Dendritic cell treated with granulocyte-macrophage colony-stimulating factor and Interleukin-4, amounts not matched to agents 40 ng/mL and 50 ng/mL, for 4 days (primary cell): ENCODE results near the gene TMEM107.

Experiments
- H3K27ac Mint-ChIP-seq: one replicate; pipeline ENCODE4 v1.8.0; 2022; ENCODE audit warnings: mild to moderate bottlenecking, mixed read lengths
- H3K27me3 Mint-ChIP-seq: one replicate; pipeline ENCODE4 v1.8.0; 2022; ENCODE audit warnings: mild to moderate bottlenecking, mixed read lengths
- H3K36me3 Mint-ChIP-seq: one replicate; pipeline ENCODE4 v1.8.0; 2022; ENCODE audit warnings: low read depth, mixed read lengths
- H3K4me1 Mint-ChIP-seq: one replicate; pipeline ENCODE4 v1.8.0; 2022; ENCODE audit warnings: low read depth, mixed read lengths
- H3K4me3 Mint-ChIP-seq: one replicate; pipeline ENCODE4 v1.8.0; 2022; ENCODE audit warnings: mild to moderate bottlenecking, moderate library complexity, mixed read lengths
- H3K9me3 Mint-ChIP-seq: one replicate; pipeline ENCODE4 v1.8.0; 2022; ENCODE audit warnings: mixed read lengths
- intact Hi-C: fragments of 100-400 bp; cut with micrococcal nuclease; formaldehyde crosslinking; loops from one replicate; pipeline ENCODE4 v1.15.0; 2022

Gene TMEM107

DNA sequence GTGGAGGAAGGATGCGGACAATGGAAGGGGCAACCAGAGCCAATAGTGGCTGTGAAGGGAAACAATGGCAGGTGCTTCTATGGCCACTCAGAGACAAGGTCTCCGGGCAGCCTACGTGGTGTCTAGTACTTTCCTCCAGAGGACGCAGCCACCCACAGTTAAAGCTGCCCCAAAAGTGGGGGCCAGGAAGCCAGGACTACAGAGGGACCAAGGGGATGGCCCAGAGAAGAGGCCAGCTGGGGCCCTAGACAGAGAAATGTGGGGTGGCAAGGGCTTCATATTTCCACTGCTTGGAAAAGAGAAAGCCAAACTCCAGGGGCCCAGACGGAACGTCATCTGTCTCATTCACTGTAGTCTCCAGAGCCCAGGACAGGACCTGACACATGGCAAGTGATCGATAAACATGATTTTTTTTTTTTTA lies 23.1 kb downstream of the TMEM107 start:
- Mint-ChIP-seq H3K9me3 (no peaks in the 10 kb centered on the region), H3K27ac (no peak overlapping the region), H3K27me3 (no peaks in the 10 kb centered on the region), H3K36me3 (peaks cover 36% of the 10 kb centered on the region), H3K4me1 (peaks cover 13% of the 10 kb centered on the region), H3K4me3 (no peak overlapping the region)
- intact Hi-C loops = loop anchor here (10.0 kb wide), 1 partner anchor 308 kb away; no protein-coding TSS in a partner anchor

- Mint-ChIP-seq H3K9me3 (no peaks in the 10 kb centered on the region), H3K27ac (no peak within 1 kb of the TSS), H3K36me3 (peaks cover 42% of the 10 kb centered on the region), H3K4me3 (peak within 1 kb of the TSS; percentile 84), H3K4me1 (peaks cover 13% of the 10 kb centered on the region), H3K27me3 (no peaks in the 10 kb centered on the region)
- intact Hi-C loops = loop anchor here (10.0 kb wide), 1 partner anchor 307 kb away; no protein-coding TSS in a partner anchor
Measured at GRCh38 chr17:8152112-8152775, 23.9 kb downstream of the TMEM107 start, which contains the start of gene PER1. TSS of gene PER1 (minus strand) at chr17:8152404. CDS start at chr17:8150706, 1,698 bp downstream.

DNA sequence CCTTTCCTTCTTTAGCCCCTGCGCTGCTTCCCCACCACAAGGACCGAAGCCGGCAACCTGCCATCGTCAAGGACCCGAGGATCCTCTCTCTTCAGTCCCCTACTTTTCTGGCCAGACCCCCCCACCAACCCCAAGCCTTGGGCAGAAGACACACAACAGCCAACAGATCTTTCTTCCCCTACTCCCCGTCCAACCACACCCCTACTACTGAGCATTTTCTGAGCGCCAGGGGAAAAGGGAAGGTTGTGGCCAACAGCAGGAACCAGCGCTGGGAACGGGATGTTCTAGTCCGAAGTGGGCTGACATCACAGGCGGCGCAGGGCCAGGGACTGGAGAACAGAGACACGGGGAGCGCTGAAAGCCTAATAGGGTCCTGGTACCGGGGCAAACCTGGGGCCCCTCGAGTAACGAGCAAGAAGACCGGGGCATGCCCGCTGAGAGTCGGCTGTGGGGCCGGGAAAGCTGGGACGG lies 24.5 kb downstream of the TMEM107 start:
- intact Hi-C loops = loop anchor here (10.0 kb wide), 1 partner anchor 307 kb away; no protein-coding TSS in a partner anchor
- Mint-ChIP-seq H3K4me1 (peaks cover 13% of the 10 kb centered on the region), H3K36me3 (peaks cover 48% of the 10 kb centered on the region), H3K4me3 (peak overlapping the region; percentile 84), H3K27ac (no peak overlapping the region), H3K9me3 (no peaks in the 10 kb centered on the region), H3K27me3 (no peaks in the 10 kb centered on the region)

DNA sequence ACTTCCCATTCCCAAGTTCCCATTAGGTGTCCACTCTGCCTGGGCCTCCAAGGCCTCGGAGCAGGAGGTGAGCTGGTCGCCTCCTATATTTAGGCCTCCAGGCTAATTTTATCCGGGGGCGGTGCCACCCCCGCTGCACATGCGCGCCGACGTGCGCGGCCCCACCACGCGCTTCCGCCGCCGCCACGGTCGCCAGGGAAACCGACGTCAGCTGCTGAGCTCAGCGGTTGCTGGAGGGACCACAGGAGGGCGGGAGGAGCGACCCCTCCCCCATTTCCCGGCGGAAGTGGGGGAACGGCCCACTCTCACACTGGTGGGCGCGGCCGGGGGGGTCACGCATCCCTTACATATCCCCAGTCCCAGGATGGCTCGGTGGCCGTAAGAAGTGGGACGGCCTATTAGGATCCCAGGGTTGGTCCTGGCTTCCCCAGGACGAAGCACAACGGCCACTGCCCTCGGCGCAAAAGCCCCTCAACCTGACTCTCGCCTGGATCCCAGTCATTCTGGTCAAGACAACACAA lies 25.0 kb downstream of the TMEM107 start:
- Mint-ChIP-seq H3K4me1 (peaks cover 13% of the 10 kb centered on the region), H3K27ac (no peak overlapping the region), H3K9me3 (no peaks in the 10 kb centered on the region), H3K27me3 (no peaks in the 10 kb centered on the region), H3K4me3 (peak overlapping the region; percentile 84), H3K36me3 (peaks cover 53% of the 10 kb centered on the region)
- intact Hi-C loops = loop anchor here (10.0 kb wide), 1 partner anchor 306 kb away; no protein-coding TSS in a partner anchor

GRCh38 chr17:8150194-8151119 lies 25.7 kb downstream of the TMEM107 start:
- Mint-ChIP-seq H3K27me3 (no peaks in the 10 kb centered on the region), H3K9me3 (no peaks in the 10 kb centered on the region), H3K4me1 (peaks cover 13% of the 10 kb centered on the region), H3K4me3 (peak overlapping the region; percentile 84), H3K36me3 (peaks cover 60% of the 10 kb centered on the region), H3K27ac (no peak overlapping the region)
- intact Hi-C loops = loop anchor here (10.0 kb wide), 1 partner anchor 306 kb away; no protein-coding TSS in a partner anchor

DNA sequence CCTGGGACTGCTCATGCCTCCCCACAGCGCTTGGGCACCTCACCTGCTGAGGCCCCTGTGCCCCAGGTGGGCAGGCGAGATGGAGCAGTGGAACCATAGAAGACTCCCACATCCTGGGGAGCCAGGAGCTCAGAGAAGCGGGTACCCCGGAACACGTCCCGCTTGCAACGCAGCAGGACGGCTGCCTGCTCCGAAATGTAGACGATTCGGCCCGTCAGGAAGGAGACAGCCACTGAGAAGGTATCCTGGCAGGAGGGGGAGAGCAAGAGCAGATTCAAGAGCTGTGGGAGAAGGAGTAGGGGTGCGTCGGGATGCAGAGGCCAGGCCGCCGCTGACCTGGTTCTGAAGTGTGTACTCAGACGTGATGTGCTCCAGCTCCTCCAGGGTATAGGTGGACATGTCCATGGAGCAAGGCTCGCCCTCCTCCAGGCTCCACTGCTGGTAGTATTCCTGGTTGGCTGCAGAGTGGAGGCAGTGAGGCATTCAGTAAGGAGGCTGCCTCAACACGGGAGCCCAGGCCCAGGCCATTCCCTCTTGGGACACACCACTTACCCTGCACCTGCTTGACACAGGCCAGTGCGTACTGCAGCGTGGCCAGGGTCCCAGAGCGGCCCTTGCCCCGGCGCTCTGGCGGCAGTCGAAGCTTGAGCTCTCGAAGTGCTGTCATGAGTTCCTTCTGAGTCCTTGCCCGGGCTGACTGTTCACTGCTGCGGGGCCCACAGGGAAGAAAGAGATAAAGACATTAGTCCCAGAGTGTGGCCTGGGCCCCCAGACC lies 26.6 kb downstream of the TMEM107 start:
- Mint-ChIP-seq H3K4me1 (peaks cover 13% of the 10 kb centered on the region), H3K4me3 (no peak overlapping the region), H3K27ac (no peak overlapping the region), H3K36me3 (peaks cover 68% of the 10 kb centered on the region), H3K9me3 (no peaks in the 10 kb centered on the region), H3K27me3 (no peaks in the 10 kb centered on the region)
- intact Hi-C loops = loop anchor here (10.0 kb wide), 1 partner anchor 305 kb away; no protein-coding TSS in a partner anchor

DNA sequence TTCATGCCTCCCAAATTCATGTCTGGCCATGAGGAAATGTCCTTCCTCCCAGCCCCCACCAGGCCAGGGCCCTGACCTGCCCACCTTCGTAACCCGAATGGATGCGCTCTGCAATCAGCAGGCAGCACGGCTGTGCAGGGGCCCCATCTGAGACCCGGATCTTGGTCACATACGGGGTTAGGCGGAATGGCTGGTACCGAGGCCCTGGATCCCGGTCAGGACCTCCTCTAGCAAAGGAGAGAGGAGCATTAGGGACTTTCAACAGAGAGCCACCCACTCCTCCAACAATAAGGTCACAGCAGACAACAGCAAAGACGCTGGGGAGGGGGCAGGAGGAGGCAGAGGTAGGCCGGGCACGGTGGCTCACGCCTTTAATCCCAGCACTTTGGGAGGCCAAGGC lies 27.6 kb downstream of the TMEM107 start:
- H3K27me3 Mint-ChIP-seq = no peaks in the 10 kb centered on the region
- H3K27ac Mint-ChIP-seq = no peak overlapping the region
- peaks cover 13% of the 10 kb centered on the region for H3K4me1 Mint-ChIP-seq
- peaks cover 79% of the 10 kb centered on the region for H3K36me3 Mint-ChIP-seq
- intact Hi-C loops = no loop called here
- H3K9me3 Mint-ChIP-seq = no peaks in the 10 kb centered on the region
- H3K4me3 Mint-ChIP-seq = no peak overlapping the region

GRCh38 chr17:8147805-8148404 lies 28.3 kb downstream of the TMEM107 start:
- no peaks in the 10 kb centered on the region for H3K9me3 Mint-ChIP-seq
- peaks cover 85% of the 10 kb centered on the region for H3K36me3 Mint-ChIP-seq
- no peak overlapping the region for H3K4me3 Mint-ChIP-seq
- intact Hi-C loops = no loop called here
- no peak overlapping the region for H3K27ac Mint-ChIP-seq
- H3K4me1 Mint-ChIP-seq = peaks cover 13% of the 10 kb centered on the region
- H3K27me3 Mint-ChIP-seq = no peaks in the 10 kb centered on the region

- Mint-ChIP-seq H3K4me1 (peaks cover 13% of the 10 kb centered on the region), H3K36me3 (peaks cover 92% of the 10 kb centered on the region), H3K4me3 (no peak overlapping the region), H3K27me3 (no peaks in the 10 kb centered on the region), H3K27ac (no peak overlapping the region), H3K9me3 (no peaks in the 10 kb centered on the region)
- intact Hi-C loops = no loop called here
Measured at GRCh38 chr17:8147141-8147804, 28.9 kb downstream of the TMEM107 start.

GRCh38 chr17:8146381-8147140 lies 29.6 kb downstream of the TMEM107 start:
- Mint-ChIP-seq H3K4me1 (peaks cover 13% of the 10 kb centered on the region), H3K36me3 (peaks cover 93% of the 10 kb centered on the region), H3K27me3 (no peaks in the 10 kb centered on the region), H3K4me3 (no peak overlapping the region), H3K27ac (no peak overlapping the region), H3K9me3 (no peaks in the 10 kb centered on the region)
- intact Hi-C loops = no loop called here

DNA sequence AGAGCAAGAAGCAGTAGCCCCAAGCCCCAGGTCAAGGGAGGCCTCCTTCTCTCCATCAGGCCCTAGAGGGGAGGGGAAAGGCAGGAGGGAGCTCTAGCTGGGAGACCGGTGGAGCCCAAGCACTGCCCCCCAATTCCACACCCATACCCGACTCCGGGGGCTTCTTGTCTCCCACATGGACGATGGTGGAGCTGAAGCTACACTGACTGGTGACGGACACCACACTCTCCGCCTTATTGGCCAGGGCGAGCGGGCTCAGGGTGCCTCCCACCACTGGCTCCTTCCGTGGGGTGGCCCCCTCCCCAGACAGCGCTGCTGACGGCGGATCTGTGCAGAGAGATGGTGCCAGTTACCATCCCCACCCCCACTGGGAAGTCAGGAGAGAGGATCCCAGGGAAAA lies 30.4 kb downstream of the TMEM107 start:
- Mint-ChIP-seq H3K27ac (no peak overlapping the region), H3K4me1 (peaks cover 12% of the 10 kb centered on the region), H3K36me3 (peaks cover 98% of the 10 kb centered on the region), H3K9me3 (no peaks in the 10 kb centered on the region), H3K4me3 (no peak overlapping the region), H3K27me3 (no peaks in the 10 kb centered on the region)
- intact Hi-C loops = no loop called here
